Activated CD4-positive, alpha-beta T cell treated with anti-CD3 and anti-CD28 coated beads for 36 hours (primary cell): Measurements from ENCODE around the gene AGBL2. TPM values are rescaled to one million over a fixed set of nuclear protein-coding genes. Genes with fewer than 3 reads are reported as not detected.
"Not testable (repeated sequence)": the region's sequence is repeated elsewhere in the genome, so short reads cannot be mapped to it uniquely, and the experiment has no call there.

Experiments used
- ATAC-seq: fragments of 200-7000 bp; cut with Tn5 transposase; one replicate; pipeline ENCODE4 v1.10.0; 2021; ENCODE audit warnings: mild to moderate bottlenecking, moderate library complexity
- CTCF ChIA-PET: fragments of 350-600 bp; sonication (Branson Sonifier 250); formaldehyde crosslinking; loops from one replicate; lab custom pipeline; 2021; ENCODE audit warnings: antibody characterized with exemption; lab: Charles Lee
- POLR2A ChIA-PET: fragments of 350-600 bp; sonication (Branson Sonifier 250); formaldehyde crosslinking; loops from one replicate; lab custom pipeline; 2021; ENCODE audit warnings: antibody characterized with exemption, inconsistent platforms; lab: Charles Lee
- DNase-seq: peaks from one replicate; pipeline ENCODE4 v3.0.0-alpha.2; 2020
- H3K27ac Mint-ChIP-seq: one replicate; pipeline ENCODE4 v1.8.0; 2021; ENCODE audit warnings: mixed read lengths
- H3K27me3 Mint-ChIP-seq: one replicate; pipeline ENCODE4 v1.8.0; 2021; ENCODE audit warnings: mixed read lengths
- H3K36me3 Mint-ChIP-seq: one replicate; pipeline ENCODE4 v1.8.0; 2021; ENCODE audit warnings: low read depth, mixed read lengths
- H3K4me1 Mint-ChIP-seq: one replicate; pipeline ENCODE4 v1.8.0; 2021; ENCODE audit warnings: mixed read lengths
- H3K4me3 Mint-ChIP-seq: one replicate; pipeline ENCODE4 v1.8.0; 2021; ENCODE audit warnings: mild to moderate bottlenecking, moderate library complexity, mixed read lengths
- H3K9me3 Mint-ChIP-seq: one replicate; pipeline ENCODE4 v1.8.0; 2021; ENCODE audit warnings: low read depth, mixed read lengths
- intact Hi-C, 2 experiments: fragments of 100-400 bp; cut with DNase I in 1 of 2; cut with micrococcal nuclease in 1 of 2; formaldehyde crosslinking; loops; one replicate each; pipeline versions ENCODE4 v1.14.2 to v1.15.1; 2022 to 2024; cut with DNase I, micrococcal nuclease
- total RNA-seq, 2 experiments: library from RNA; stranded (reverse); gene quantifications; one replicate each; pipeline ENCODE4 v1.2.3, GENCODE V29; 2021

Gene AGBL2, protein sequence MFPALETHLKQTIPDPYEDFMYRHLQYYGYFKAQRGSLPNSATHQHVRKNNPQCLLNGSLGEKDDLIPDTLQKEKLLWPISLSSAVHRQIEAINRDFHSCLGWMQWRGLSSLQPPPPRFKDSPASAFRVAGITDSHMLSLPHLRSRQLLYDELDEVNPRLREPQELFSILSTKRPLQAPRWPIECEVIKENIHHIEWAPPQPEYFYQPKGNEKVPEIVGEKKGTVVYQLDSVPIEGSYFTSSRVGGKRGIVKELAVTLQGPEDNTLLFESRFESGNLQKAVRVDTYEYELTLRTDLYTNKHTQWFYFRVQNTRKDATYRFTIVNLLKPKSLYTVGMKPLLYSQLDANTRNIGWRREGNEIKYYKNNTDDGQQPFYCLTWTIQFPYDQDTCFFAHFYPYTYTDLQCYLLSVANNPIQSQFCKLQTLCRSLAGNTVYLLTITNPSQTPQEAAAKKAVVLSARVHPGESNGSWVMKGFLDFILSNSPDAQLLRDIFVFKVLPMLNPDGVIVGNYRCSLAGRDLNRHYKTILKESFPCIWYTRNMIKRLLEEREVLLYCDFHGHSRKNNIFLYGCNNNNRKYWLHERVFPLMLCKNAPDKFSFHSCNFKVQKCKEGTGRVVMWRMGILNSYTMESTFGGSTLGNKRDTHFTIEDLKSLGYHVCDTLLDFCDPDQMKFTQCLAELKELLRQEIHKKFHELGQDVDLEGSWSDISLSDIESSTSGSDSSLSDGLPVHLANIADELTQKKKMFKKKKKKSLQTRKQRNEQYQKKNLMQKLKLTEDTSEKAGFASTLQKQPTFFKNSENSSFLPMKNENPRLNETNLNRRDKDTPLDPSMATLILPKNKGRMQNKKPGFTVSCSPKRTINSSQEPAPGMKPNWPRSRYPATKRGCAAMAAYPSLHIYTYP
- 1 to 10 TPM; 3.5 to 5.6 TPM for total RNA-seq

DNA sequence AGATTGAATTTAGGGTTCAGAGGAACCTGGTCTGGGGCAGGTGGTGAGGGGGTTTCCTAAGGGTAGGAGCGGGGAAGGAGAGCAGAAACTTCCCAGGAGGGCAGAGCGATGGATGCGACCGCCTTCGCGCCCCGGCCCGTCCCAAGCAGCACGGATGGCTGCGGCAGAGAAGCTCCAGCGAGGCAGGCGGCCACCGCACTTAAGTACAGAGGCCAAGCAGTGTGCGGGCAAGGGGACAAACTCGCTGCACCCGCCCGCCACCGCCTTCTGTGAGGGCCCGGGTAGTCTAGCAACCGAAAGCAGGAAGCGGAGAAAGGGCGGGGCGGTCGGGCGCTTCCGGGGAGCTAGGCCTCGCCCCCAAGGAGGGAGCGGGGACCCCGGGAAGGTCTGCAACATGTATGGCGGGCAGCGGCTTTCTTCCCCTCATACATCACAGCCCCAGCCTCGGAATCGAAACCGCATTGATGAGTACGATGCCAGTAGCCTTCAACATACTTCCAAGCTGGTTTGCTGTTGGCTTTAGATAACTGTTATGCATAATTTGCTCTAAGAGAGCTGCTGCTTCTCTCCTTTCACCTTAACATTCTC, at the start of gene AGBL2:
Gene AGBL2, minus strand, starts transcription at position 288 of the 588 bp plus-strand sequence. CDS start 719 bp downstream, outside the sequence.
- H3K27me3 Mint-ChIP-seq: no peaks in the 10 kb centered on the region
- H3K4me3 Mint-ChIP-seq: peak within 1 kb of the TSS; percentile 91
- ATAC-seq (peak; percentile 98), DNase-seq (peak; percentile 92)
- ChIA-PET CTCF (interaction anchor here (0.6 to 3.0 kb wide), 17 partner anchors 11 to 561 kb away, joined by 3 to 14 read pairs (median 3); no protein-coding TSS in a partner anchor), POLR2A (interaction anchor here (0.6 to 1.9 kb wide), 7 partner anchors 13 to 557 kb away, joined by 3 to 4 read pairs (median 3); partner anchors contain the start of gene NUP160)
- no peaks in the 10 kb centered on the region for H3K9me3 Mint-ChIP-seq
- intact Hi-C loops: loop anchor here (1.0 to 5.0 kb wide), 5 partner anchors 52 to 1383 kb away; partner anchors contain the start of genes FNBP4 (in 2 of the 2) and MTCH2 (in 2 of the 2)
- H3K27ac Mint-ChIP-seq: peak within 1 kb of the TSS; percentile 96
- H3K36me3 Mint-ChIP-seq: peaks cover 25% of the 10 kb centered on the region
- H3K4me1 Mint-ChIP-seq: peaks cover 22% of the 10 kb centered on the region

DNA sequence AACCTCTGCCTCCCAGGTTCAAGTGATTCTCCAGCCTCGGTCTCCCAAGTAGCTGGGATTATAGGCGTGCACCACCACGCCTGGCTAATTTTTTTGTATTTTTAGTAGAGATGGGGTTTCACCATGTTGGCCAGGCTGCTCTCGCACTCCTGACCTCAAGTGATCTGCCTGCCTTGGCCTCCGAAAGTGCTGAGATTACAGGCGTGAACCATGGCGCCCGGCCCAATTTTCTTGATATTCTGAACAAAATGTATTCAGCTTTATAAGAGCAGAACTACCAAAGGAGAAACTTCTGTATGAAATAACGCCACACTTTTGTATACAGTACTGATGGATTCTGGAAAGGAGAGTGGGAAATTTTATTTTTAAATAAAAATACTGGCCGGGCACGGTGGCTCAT, 44.1 kb upstream of the AGBL2 start:
- DNase-seq, ATAC-seq, POLR2A ChIA-PET, H3K9me3 Mint-ChIP-seq, intact Hi-C loops, H3K27ac Mint-ChIP-seq, H3K4me3 Mint-ChIP-seq, H3K27me3 Mint-ChIP-seq: not testable (repeated sequence)
- Mint-ChIP-seq H3K4me1 (peaks cover 11% of the 10 kb centered on the region), H3K36me3 (peaks cover 75% of the 10 kb centered on the region)
- CTCF ChIA-PET: interaction anchor here (0.7 to 1.2 kb wide), 2 partner anchors 64 to 270 kb away, joined by 3 to 7 read pairs; no protein-coding TSS in a partner anchor

DNA sequence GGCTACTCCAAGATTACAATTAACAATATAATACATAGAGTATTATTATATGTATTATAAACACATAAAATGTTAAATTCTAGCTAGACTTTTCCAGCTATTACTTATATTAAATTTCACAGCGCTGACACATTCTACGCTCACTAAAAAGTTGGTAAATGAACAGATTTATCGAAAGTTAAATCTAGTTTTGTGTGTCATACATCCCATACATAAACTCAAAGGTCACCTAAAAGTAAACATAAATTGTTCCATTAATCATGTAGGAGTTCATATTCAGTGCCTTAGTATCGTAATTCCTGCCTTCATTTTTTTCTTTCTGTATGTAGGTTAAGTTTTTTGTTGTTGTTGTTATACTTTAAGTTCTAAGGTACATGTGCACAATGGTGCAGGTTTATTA, 41.0 kb upstream of the AGBL2 start:
- H3K4me1 Mint-ChIP-seq: peaks cover 8% of the 10 kb centered on the region

DNA sequence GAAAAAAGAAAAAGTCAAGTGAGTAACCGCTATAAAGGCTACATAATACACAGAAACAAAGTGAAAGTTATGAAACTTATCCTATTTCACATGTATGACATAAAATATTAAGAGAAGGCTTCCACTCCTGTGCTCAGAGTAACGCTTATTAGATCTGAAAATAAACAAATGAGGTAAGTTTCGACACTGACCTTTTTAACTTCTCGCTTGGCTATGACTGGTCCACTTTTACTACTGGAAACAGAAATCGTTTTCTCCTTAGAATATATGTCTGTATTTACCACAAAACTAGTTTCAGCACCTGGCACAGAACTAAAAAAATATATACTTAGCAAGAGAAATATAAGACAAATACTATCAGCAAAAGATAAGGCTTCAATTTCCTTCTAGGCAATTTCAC, 35.6 kb upstream of the AGBL2 start:
- ATAC-seq (no peak), DNase-seq (no peak)
- Mint-ChIP-seq H3K27ac (peak overlapping the region; percentile 4), H3K4me1 (peaks cover 6% of the 10 kb centered on the region), H3K9me3 (no peaks in the 10 kb centered on the region), H3K4me3 (no peak overlapping the region), H3K27me3 (no peaks in the 10 kb centered on the region), H3K36me3 (peaks cover 61% of the 10 kb centered on the region)
- CTCF ChIA-PET: no interaction called here
- intact Hi-C loops: no loop called here
- POLR2A ChIA-PET: no interaction called here

More for the DNA sequence above, 41.0 kb upstream of the AGBL2 start:
- CTCF ChIA-PET: interaction anchor here (1.0 kb wide), 1 partner anchor 39 kb away, joined by 3 read pairs; no protein-coding TSS in a partner anchor
- DNase-seq (no peak), ATAC-seq (no peak)
- Mint-ChIP-seq H3K27ac (peak overlapping the region; percentile 43), H3K4me3 (no peak overlapping the region), H3K9me3 (no peaks in the 10 kb centered on the region), H3K36me3 (peaks cover 82% of the 10 kb centered on the region), H3K27me3 (no peaks in the 10 kb centered on the region)
- intact Hi-C loops: no loop called here
- POLR2A ChIA-PET: no interaction called here

DNA sequence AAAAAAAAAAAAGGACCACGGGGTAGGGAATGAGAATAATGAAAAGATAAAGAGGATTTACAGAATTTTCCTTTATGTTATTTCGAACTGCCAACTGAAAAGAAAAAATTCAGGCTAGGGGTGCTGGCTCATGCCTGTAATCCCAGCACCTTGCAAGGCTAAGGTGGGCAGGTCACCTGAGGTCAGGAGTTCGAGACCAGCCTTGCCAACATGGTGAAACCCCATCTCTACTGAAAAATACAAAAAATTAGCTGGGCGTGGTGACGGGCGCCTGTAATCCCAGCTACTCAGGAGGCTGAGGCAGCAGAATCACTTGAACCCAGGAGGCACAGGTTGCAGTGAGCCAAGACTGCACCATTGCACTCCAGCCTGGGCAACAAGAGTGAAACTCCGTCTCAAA, 27.3 kb upstream of the AGBL2 start:
- H3K4me3 Mint-ChIP-seq, POLR2A ChIA-PET, ATAC-seq, H3K27me3 Mint-ChIP-seq, DNase-seq, H3K27ac Mint-ChIP-seq, H3K9me3 Mint-ChIP-seq, H3K4me1 Mint-ChIP-seq: not testable (repeated sequence)
- intact Hi-C loops: loop anchor here in 1 of 2 experiments (10.0 kb wide), 1 partner anchor 958 kb away; no protein-coding TSS in a partner anchor
- peaks cover 66% of the 10 kb centered on the region for H3K36me3 Mint-ChIP-seq
- CTCF ChIA-PET: interaction anchor here (0.5 kb wide), 1 partner anchor 449 kb away, joined by 3 read pairs; no protein-coding TSS in a partner anchor

DNA sequence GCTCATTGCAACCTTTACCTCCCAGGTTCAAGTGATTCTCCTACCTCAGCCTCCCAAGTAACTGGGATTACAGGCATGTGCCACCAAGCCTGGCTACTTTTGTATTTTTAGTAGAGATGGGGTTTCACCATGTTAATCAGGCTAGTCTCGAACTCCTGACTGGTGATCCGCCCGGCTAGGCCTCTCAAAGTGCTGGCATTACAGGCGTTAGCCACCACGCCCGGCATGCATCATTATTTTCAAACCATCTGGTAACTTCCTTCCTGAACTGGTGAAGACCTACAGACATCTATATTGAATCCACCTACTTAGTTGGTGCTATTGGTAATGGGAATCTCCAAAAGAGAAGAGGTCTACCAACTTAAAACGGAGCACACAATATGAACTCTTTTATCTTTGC, 22.6 kb upstream of the AGBL2 start:
- H3K4me3 Mint-ChIP-seq, H3K27me3 Mint-ChIP-seq, DNase-seq, H3K9me3 Mint-ChIP-seq, ATAC-seq, CTCF ChIA-PET, H3K4me1 Mint-ChIP-seq: not testable (repeated sequence)
- intact Hi-C loops: loop anchor here (5.0 kb wide), 2 partner anchors 74 to 451 kb away; no protein-coding TSS in a partner anchor
- Mint-ChIP-seq H3K36me3 (peaks cover 59% of the 10 kb centered on the region), H3K27ac (peak overlapping the region; percentile 55)
- POLR2A ChIA-PET: interaction anchor here (0.6 to 0.7 kb wide), 3 partner anchors 253 to 440 kb away, joined by 3 to 6 read pairs (median 4); no protein-coding TSS in a partner anchor

DNA sequence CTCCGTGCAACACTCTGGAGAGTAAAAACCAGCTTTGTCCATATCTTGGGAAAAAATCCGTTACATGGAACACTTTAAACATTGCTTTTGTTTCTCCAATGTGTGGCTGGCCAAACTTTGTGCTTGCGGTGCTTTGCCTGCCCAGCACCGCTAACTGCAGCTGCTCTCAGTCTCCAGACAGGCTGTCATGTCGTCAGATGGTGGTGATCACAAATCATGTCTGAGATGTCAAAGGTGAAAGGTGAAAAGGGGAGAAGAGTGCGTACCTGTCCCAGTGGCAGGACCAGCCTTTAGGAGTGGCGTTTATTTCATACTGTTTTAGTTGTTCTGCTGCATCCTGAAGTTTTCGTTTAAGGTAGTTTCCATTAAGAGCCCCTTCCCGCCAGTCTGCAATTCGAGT, 17.1 kb upstream of the AGBL2 start:
- intact Hi-C loops: no loop called here
- H3K27ac Mint-ChIP-seq: no peak overlapping the region
- H3K27me3 Mint-ChIP-seq: no peaks in the 10 kb centered on the region
- no peak overlapping the region for H3K4me3 Mint-ChIP-seq
- ChIA-PET CTCF (no interaction called here), POLR2A (no interaction called here)
- ATAC-seq (no peak), DNase-seq (no peak)
- no peaks in the 10 kb centered on the region for H3K9me3 Mint-ChIP-seq
- H3K36me3 Mint-ChIP-seq: peaks cover 76% of the 10 kb centered on the region
- H3K4me1 Mint-ChIP-seq: peaks cover 2% of the 10 kb centered on the region

DNA sequence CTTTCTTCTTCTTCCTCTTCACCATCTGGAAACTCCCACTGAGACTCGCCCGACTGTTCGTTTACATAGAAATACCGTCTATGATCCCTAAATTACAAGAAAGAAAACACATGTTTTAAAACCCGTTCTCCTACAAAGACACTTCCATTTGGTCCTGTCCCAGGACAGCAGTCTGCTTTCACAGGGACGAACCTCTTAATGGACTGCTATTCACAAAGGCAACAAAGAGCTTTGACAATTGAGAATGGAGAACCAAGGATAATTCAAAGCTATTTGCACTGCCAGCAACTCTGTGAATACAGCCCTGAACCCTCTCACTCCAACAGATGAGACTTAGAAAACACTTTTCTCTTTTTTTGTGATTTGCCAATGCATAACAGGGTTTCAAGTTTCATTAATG, 16.3 kb upstream of the AGBL2 start:
- Mint-ChIP-seq H3K4me1 (peaks cover 2% of the 10 kb centered on the region), H3K36me3 (peaks cover 72% of the 10 kb centered on the region), H3K27me3 (no peaks in the 10 kb centered on the region), H3K27ac (no peak overlapping the region), H3K9me3 (no peaks in the 10 kb centered on the region), H3K4me3 (no peak overlapping the region)
- intact Hi-C loops: no loop called here
- ChIA-PET CTCF (no interaction called here), POLR2A (interaction anchor here (0.5 kb wide), 1 partner anchor 31 kb away, joined by 3 read pairs; no protein-coding TSS in a partner anchor)
- DNase-seq (no peak), ATAC-seq (no peak)

DNA sequence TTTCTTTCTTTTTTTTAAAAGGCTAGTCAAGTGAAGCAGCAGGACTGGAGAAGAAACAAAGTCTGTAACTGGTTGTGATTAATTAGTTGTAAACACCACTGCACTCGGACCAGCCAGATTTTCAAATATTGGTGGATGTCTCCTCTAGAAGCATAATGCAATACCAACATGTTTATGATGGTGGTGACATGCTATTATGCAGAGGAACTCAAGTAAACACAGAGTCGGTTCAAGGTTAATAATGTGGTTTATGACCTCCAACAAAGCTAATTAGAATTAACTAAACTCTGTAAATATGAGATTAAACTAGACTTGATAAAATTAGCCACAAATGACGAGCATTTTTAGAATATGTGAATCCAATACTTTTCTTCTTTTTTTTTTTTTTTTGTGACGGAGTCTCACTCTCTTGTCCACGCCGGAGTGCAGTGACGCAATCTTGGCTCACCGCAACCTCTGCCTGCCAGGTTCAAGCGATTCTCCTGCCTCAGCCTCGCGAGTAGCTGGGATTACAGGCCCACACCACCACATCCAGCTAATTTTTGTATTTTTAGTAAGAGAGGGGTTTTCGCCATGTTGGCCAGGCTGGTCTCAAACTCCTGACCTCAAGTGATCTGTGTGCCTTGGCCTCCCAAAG, 11.8 kb upstream of the AGBL2 start:
- CTCF ChIA-PET: interaction anchor here (0.6 to 0.7 kb wide), 3 partner anchors 9 to 777 kb away, joined by 3 to 4 read pairs (median 3); no protein-coding TSS in a partner anchor
- no peak for DNase-seq
- no peak for ATAC-seq
- no peak overlapping the region for H3K27ac Mint-ChIP-seq
- peaks cover 67% of the 10 kb centered on the region for H3K36me3 Mint-ChIP-seq
- H3K4me3 Mint-ChIP-seq: no peak overlapping the region
- no peaks in the 10 kb centered on the region for H3K27me3 Mint-ChIP-seq
- no peaks in the 10 kb centered on the region for H3K9me3 Mint-ChIP-seq
- POLR2A ChIA-PET: interaction anchor here (0.6 kb wide), 1 partner anchor 1108 kb away, joined by 3 read pairs; no protein-coding TSS in a partner anchor
- peaks cover 2% of the 10 kb centered on the region for H3K4me1 Mint-ChIP-seq
- intact Hi-C loops: no loop called here

DNA sequence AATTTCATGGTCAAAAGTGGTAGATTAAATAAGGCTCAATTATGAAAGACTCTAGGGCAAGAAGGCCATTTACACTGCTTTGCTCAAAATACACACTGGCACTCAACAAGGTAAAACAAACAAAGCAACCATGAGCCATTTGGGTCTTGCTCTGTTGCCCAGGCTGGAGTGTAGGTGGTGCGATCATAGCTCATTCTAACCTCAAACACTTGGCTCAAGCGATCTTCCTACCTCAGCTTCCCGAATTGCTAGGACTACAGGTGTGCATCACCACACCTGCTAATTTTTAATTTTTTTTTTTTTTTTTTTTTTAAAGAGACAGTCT, 10.9 kb upstream of the AGBL2 start:
- no peak overlapping the region for H3K4me3 Mint-ChIP-seq
- no peaks in the 10 kb centered on the region for H3K27me3 Mint-ChIP-seq
- ChIA-PET CTCF (interaction anchor here (0.6 to 1.3 kb wide), 2 partner anchors 11 to 776 kb away, joined by 4 to 5 read pairs; partner anchors contain the start of gene AGBL2), POLR2A (interaction anchor here (0.7 kb wide), 1 partner anchor 530 kb away, joined by 5 read pairs; no protein-coding TSS in a partner anchor)
- intact Hi-C loops: no loop called here
- DNase-seq: no peak
- peak overlapping the region; percentile 27 for H3K27ac Mint-ChIP-seq
- ATAC-seq: no peak
- H3K4me1 Mint-ChIP-seq: no peaks in the 10 kb centered on the region
- H3K9me3 Mint-ChIP-seq: no peaks in the 10 kb centered on the region
- H3K36me3 Mint-ChIP-seq: peaks cover 65% of the 10 kb centered on the region
